WI38 (cell line): ENCODE results near the gene CROCC2.

Experiments used
- H3K4me3 ChIP-seq: 2 replicates; pipeline ENCODE4 v1.5.1; 2011; ENCODE audit warnings: low read depth, mild to moderate bottlenecking, control low read depth, low read length
- TF ChIP-seq, protein P1 (sequence below): IDR thresholded peaks from 2 replicates; pipeline ENCODE4 v1.5.1; 2012; ENCODE audit warnings: low read depth, mild to moderate bottlenecking, control low read depth, low read length

The CROCC2 gene

DNA sequence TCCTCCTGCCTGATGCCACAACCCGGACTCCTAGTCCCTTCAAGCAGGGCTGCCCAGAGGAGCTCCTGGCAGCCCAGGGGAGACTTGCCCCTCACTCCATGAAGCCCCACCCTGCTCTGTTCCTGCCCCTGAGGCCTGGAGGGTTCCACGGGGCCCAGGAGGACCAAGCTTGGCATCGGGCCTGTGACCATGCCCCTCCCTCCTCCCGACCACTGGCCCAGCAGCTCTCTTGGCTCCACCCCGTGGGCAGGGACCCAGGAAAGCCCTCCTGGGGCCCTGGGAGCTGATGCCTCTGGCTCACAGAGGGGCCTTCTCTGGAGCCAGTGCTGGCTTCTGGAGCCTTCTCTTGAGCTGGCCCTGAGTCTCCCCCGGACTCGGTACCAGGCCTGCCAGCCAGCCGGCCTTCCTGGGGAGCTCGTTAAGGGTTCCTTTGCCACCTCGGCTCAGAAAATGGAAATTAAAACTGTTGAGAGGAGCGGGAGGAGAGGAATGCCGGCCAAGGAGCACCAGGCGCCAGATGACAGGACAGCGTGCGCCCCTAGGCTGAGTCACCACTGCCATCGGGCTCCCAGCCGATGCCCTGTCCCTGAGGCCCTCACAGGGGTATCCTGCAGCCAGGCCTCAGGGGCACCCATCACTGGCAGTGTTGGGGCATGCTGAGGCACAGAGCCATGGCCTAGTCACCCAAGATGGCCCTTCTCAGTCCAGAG, 51.7 kb downstream of the CROCC2 start:
- TF ChIP-seq, protein P1, sequence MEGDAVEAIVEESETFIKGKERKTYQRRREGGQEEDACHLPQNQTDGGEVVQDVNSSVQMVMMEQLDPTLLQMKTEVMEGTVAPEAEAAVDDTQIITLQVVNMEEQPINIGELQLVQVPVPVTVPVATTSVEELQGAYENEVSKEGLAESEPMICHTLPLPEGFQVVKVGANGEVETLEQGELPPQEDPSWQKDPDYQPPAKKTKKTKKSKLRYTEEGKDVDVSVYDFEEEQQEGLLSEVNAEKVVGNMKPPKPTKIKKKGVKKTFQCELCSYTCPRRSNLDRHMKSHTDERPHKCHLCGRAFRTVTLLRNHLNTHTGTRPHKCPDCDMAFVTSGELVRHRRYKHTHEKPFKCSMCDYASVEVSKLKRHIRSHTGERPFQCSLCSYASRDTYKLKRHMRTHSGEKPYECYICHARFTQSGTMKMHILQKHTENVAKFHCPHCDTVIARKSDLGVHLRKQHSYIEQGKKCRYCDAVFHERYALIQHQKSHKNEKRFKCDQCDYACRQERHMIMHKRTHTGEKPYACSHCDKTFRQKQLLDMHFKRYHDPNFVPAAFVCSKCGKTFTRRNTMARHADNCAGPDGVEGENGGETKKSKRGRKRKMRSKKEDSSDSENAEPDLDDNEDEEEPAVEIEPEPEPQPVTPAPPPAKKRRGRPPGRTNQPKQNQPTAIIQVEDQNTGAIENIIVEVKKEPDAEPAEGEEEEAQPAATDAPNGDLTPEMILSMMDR = no peak
- no peak overlapping the region for H3K4me3 ChIP-seq

DNA sequence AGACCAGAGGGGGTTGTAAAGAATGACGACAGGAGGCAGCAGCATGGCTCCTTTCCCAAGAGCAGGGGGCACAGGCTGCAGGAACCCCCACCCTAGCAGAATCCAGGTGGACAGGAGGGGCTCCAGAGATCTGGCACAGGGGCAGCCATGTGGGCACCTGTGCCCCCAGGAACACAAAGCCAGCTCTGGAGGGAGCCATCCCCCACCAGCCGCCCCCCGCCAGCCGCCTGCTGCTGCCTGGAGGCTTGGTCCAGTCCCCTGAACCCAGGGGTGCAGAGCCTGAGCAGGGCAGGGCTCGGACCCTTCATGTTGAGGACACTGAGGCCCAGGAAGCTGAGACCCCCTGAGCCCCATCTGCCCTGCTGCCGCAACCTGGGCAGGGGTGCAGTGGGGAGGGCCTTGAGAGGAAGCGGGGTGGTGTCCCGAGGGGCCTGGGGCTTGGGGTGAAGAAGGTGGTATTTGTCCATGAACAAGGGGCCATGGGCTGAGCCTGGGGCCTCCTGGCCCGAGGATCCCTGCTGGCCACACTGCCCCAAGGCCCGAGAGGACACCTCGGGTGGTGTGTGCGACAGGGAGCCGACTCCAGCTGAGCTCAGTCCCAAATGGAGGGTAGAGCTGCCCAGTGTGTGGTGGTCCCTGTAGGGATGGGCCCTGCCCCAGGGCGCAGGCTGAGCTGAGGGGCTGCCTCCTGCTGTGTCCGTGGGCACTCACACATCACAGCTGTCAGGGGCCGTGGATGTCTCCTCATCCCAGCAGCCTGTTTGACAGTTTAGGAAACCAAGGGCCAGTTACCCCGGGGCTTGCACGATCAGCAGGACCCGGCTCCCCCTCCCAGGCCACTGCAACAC, 52.5 kb downstream of the CROCC2 start:
- TF ChIP-seq, protein P1 = no peak
- no peak overlapping the region for H3K4me3 ChIP-seq

DNA sequence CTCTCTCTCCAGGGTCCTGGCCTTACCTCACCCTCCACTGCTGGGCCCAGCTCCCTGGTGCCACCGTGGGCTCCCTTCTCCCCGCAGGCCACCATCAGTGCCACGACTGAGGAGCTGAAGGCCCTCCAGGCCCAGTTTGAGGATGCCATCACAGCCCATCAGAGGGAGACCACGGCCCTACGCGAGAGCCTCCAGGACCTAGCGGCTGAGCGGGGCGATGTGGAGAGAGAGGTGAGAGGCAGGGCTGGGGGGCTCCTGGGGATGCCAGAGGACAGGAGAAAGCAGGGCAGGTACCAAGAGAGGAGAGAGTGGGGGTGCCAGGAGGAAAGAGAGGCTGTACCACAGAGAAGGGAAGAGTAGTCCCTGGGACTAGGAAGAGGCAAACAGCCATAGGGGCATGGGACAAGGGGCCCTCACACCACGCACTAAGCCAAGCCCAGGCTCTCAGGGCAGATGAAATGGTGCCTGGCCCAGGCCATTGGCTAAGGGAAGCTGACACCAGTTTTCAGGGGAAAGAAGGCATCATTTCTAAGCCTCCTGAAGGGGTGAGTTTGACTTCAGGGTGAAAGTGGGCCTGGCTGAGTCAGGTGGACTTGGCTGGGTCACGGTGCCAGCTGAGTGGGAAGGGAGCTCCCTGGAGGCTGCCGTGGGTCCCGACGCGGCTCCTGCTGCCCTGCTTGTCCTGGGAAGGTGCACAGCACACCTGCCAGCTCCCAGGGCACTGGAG, 53.2 kb downstream of the CROCC2 start:
- no peak overlapping the region for H3K4me3 ChIP-seq
- TF ChIP-seq, protein P1 = no peak

DNA sequence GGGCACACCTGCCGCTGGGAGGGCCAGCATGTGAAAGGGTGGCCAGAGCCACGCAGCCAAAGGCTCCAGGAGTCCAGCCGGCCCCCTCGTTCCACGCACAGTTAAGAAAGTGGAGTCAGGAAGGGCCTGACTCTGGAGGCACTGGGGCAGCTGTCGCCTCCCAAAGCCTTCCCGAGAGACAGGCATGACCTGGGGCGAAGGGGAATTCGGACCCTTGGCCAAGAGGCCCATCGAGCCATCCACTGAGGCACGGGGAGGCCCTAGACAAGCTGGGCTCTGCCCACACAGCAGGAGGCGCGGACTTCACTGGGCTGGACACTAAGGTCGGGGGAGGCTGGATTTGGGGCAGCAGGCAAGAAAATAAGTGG, 53.8 kb downstream of the CROCC2 start:
- no peak overlapping the region for H3K4me3 ChIP-seq
- TF ChIP-seq, protein P1 = no peak

DNA sequence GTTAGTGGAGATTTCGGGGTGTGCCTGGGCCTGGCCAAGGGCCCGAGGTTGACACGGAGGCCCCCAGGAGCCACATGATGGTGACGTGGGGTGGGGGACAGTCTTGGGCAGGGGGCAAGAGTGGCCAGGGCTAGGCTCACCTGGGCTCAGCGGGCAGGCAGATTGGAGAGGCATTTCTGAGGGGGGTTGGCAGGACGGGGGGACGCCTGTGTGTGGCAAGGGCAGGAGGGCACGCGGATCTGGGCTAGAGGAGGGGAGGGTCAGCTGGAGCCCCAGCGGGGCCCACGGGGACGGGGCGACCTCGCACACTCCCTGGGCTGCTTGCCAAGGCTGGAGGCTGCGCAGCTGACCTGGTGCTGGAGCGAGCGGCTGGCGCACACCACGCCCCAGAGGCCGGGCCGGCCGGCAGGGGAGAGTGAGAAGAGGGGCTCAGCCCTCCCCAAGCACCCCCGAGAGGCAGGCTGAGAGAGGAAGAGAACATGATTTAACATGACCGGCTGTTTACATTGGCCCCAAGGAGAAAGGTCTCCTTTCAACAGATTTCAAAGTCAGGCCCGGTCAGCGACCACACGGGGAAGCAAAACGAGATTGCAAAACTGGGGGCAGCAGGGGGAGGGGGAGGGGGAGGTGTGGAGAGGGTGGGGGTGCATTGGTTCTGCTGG, 54.3 kb downstream of the CROCC2 start:
- TF ChIP-seq, protein P1 = no peak
- no peak overlapping the region for H3K4me3 ChIP-seq

DNA sequence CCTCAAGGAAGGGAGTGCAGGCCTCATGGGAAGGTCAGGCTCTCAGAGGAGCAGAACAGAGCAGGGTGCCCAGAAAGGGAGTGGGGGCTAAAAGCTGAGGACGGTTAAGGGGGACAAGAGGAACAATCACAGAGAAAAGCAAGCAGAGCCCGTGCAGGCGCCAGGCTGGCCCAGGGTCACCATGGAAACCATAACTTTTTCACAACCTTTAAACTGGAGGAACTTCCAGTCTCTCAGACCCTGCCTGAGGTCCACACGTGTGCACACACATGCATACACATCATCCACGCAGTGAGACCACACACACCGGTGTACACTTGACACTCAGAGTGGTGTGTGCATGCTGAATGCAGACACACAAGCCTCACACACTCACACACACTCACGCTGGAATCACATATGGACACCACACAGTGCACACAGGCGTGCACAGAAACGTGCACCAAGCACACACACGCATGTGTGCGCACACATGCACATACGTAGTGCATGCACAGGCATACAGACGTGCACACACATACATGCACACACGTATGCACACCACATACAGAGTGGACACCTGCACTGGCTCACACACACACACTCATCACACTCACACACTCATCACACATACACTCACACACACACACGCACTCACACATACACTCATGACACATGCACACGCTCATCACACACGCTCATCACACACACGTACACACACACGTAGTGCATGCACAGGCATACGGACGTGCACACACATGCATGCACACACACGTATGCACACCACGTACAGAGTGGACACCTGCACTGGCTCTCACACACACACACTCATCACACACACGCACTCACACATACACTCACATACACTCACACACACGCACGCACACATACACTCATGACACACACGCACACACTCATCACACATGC, 55.1 kb downstream of the CROCC2 start:
- TF ChIP-seq, protein P1 = no peak
- H3K4me3 ChIP-seq = no peak overlapping the region
